ENCODE measurements around the gene NUPR1.

NUPR1 gene

GRCh38 chr16:28544998-28545397 lies 6.2 kb upstream of the NUPR1 start:
- no peak for DNase-seq (ENCODE audit: low read depth in 1 of 2, low spot score in 1 of 2)
- no peak overlapping the region for H3K27ac ChIP-seq (replicated peaks)
- no peak overlapping the region for H3K4me3 ChIP-seq (replicated peaks; ENCODE audit: insufficient read depth, low read length)
- no peak for TF ChIP-seq CTCF (IDR thresholded peaks at IDR 0.05; ENCODE audit: insufficient read depth, low read length)
- H3K27me3 ChIP-seq (ENCODE audit: insufficient read depth, poor library complexity, severe bottlenecking) = no peaks in the 10 kb centered on the region

- 0 out of 2 replicates have a peak, but pooled peaks have one; percentile 47 for TF ChIP-seq POLR2AphosphoS5 (IDR thresholded peaks at IDR 0.05; ENCODE audit: low read depth)
- no peak for TF ChIP-seq CTCF (IDR thresholded peaks at IDR 0.05; ENCODE audit: insufficient read depth, low read length)
- no peak for TF ChIP-seq GABPA (IDR thresholded peaks at IDR 0.05; ENCODE audit: low read depth)
- no peak for TF ChIP-seq REST (IDR thresholded peaks at IDR 0.05; ENCODE audit: insufficient replicate concordance, low read depth)
- peak; percentile 42; the same call in 1 of the 2 replicates for TF ChIP-seq SPI1 (IDR thresholded peaks at IDR 0.05; ENCODE audit: borderline replicate concordance, low read depth)
- Histone ChIP-seq H3K27ac (replicated peaks) (peak overlapping the region; percentile 64), H3K4me3 (replicated peaks; ENCODE audit: insufficient read depth, low read length) (peak overlapping the region; percentile 18; the same call in 1 of the 2 replicates), H3K27me3 (ENCODE audit: insufficient read depth, poor library complexity, severe bottlenecking) (no peaks in the 10 kb centered on the region)
- DNase-seq (ENCODE audit: low read depth in 1 of 2, low spot score in 1 of 2) = peak; percentile 81 to 93
Observed at GRCh38 chr16:28543072-28543471, 4.3 kb upstream of the NUPR1 start.

- no peak for DNase-seq (ENCODE audit: low read depth in 1 of 2, low spot score in 1 of 2)
- Histone ChIP-seq H3K4me3 (replicated peaks; ENCODE audit: insufficient read depth, low read length) (no peak overlapping the region), H3K27ac (replicated peaks) (peak overlapping the region; percentile 64), H3K27me3 (ENCODE audit: insufficient read depth, poor library complexity, severe bottlenecking) (no peaks in the 10 kb centered on the region)
- TF ChIP-seq SPI1 (IDR thresholded peaks at IDR 0.05; ENCODE audit: borderline replicate concordance, low read depth) = no peak
- TF ChIP-seq REST (IDR thresholded peaks at IDR 0.05; ENCODE audit: insufficient replicate concordance, low read depth) = no peak
- no peak for TF ChIP-seq GABPA (IDR thresholded peaks at IDR 0.05; ENCODE audit: low read depth)
- TF ChIP-seq POLR2AphosphoS5 (IDR thresholded peaks at IDR 0.05; ENCODE audit: low read depth) = no peak
- TF ChIP-seq CTCF (IDR thresholded peaks at IDR 0.05; ENCODE audit: insufficient read depth, low read length) = no peak
Observed at GRCh38 chr16:28542646-28543045, 3.9 kb upstream of the NUPR1 start.

GRCh38 chr16:28540346-28540745 lies 1.6 kb upstream of the NUPR1 start:
- DNase-seq (ENCODE audit: low read depth in 1 of 2, low spot score in 1 of 2) = no peak
- TF ChIP-seq GABPA (IDR thresholded peaks at IDR 0.05; ENCODE audit: low read depth) = no peak
- TF ChIP-seq POLR2AphosphoS5 (IDR thresholded peaks at IDR 0.05; ENCODE audit: low read depth) = no peak
- TF ChIP-seq SPI1 (IDR thresholded peaks at IDR 0.05; ENCODE audit: borderline replicate concordance, low read depth) = no peak
- TF ChIP-seq CTCF (IDR thresholded peaks at IDR 0.05; ENCODE audit: insufficient read depth, low read length) = no peak
- no peak for TF ChIP-seq REST (IDR thresholded peaks at IDR 0.05; ENCODE audit: insufficient replicate concordance, low read depth)

More at GRCh38 chr16:28540346-28540745, 1.6 kb upstream of the NUPR1 start:
- H3K27ac ChIP-seq (replicated peaks) = no peak overlapping the region
- no peak overlapping the region for H3K4me3 ChIP-seq (replicated peaks; ENCODE audit: insufficient read depth, low read length)
- no peaks in the 10 kb centered on the region for H3K27me3 ChIP-seq (ENCODE audit: insufficient read depth, poor library complexity, severe bottlenecking)

Data from HL-60 (cell line).